HK-2 (cell line): ENCODE data around the gene ETV6.

Source experiments
- DNase-seq: peaks from one replicate; pipeline ENCODE4 v3.0.0-alpha.2; 2018; ENCODE audit not compliant: unreplicated experiment

The ETV6 gene

DNA sequence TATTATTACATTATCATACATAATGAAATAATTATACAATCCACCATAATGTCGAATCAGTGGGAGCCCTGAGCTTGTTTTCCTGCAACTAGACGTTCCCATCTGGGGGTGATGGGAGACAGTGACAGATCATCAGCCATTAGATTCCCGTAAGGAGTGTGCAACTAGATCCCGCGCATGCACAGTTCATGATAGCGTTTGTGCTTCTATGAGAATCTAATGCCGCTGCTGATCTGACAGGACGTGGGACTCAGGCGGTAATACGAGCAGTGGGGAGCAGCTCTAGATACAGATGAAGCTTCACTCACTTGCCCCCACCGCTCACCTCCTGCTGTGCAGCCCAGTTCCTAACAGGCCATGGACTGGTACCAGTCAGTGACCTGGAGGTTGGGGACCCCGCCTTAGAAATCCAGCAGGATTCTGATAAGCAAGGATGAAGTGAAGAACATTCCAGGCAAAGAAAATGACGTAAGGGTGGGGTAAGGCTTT is 204.6 kb downstream of the ETV6 start:
- DNase-seq, result no peak

DNA sequence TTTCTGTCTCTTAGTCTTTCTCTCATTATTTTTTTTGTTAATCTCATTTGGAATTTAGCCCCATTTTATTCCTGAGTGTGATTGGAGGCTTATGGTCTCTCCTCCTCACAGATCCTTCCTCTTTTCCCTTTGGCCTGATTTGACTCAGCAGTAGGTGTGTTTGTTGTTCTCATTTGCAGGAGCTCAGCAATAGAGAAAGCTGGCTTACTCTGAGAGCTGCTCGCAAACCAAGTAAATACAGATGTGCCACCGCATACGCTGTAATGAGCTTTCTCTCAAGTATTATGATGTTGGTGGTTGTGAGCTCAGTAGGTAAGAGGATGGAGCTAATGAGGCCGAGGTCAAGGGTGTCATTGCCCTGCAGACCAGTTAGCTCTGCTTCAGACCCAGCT is 206.5 kb downstream of the ETV6 start:
- no peak for DNase-seq

DNA sequence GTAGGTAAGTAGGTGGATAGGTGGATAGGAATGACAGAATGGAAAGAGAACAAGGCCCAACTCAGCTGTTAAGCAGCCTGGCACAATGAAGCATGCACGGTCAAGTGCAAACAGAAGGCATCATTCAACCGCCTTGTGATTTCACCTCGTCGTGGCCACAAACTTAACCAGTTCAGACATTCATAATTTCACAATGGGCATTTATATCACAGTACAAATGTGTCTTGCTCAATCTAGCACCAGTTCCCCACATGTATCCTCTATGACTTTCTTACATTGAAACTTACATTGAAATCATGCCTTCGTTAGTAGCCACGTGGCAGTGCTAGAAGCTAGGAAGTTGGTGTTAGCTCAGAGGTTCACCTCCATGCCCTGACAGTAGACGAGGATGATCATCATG is 207.5 kb downstream of the ETV6 start:
- DNase-seq, result no peak

DNA sequence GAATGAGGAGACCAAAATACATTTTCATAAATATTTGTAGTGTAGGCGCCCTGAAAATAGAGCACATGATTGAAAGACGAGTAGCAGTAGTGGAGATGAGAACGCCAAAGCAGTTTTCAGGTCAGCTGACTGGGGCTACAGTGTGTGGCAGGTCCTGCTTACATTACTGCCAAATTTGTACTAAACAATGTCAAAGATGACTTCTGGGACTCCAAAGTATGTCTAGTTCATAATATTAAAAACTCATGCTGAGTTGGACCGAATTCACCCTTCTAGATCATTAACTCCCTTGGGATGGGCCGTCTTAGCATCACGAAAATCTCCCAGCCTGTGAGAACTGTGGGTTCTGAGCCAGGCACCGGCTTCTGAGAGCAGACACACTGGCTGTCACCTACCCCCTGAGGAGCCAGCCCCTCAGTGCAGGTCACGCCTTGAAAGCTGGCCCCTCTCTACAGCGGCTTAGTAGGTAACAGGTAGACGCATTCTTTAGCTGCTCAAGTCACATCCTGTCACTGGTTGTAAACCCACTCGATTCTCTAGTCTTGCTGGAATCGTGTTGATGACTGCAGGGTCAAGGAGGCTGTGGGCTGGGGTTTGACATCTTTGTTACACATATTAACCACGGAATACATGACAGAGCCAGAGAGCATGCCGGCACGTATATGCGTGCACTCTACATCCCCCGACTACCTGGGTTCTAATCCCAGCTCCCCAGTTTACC is 210.4 kb downstream of the ETV6 start:
- no peak for DNase-seq

DNA sequence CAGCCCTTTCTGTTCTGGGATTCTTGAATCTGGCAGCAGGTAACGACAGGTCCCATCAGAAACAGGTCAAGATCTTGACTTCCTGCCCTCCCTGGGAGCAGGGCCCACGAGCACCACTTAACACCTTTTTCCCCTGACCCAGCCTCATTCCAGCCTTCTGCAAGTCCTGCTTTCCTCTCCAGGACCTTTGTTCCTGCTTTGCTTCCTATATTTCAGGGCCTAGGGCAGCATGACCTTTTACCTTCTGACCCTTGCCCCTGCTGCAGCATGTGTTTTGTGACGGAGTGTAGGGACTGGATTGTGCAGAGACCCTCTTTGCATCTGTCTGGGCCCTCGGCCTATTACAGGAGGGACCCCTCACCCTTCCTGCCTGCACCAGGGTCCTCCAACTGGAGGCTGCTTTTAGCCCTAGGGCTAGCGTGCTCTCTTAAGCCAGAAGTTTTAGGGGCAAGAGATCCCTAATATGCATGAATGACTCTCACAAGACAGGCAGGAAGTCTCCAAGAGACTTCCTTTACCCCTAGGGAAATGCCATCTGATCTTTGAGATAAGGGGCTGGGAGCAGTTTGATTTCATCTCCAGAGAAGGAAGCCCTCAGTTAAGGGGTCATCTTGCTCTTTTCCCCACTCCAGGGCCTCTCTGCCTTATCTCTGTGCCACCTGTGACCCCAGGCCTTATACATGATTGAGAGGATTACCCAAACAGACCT is 211.8 kb downstream of the ETV6 start:
- DNase-seq, result no peak

DNA sequence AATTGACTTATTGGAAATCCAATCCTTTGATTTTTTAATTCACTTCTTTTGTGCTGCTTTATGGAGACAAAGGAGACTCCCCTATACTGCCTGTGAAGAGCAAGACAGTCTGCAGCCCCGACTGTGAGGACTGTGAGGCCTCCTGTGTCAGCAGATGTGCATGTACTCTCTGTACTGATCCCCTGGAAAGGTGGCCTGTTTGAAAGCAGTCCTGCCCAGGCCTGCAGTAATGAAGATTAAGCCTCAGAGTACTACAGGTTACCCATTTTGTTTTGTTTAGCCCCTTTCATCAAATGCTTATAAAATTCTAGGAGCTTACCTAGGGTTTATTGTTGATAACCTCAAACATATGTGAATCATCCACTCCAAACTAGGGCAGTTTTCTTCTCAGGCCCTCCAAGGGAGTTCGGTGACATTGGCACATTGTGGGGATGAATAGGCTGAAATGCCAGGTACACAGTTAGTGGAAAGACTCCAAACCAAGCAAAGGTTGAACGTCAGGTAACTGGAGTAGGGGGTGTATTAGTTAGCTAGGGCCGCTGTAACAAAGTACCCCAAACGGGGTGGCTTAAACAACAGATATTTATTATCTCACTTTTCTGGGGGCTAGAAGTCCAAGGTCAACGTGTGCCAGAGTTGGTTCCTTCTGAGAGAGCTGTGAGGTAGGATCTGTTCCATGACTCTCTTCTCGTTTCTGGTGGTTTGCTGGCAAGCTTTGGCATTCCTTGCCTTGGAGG is 212.6 kb downstream of the ETV6 start:
- DNase-seq, result no peak

DNA sequence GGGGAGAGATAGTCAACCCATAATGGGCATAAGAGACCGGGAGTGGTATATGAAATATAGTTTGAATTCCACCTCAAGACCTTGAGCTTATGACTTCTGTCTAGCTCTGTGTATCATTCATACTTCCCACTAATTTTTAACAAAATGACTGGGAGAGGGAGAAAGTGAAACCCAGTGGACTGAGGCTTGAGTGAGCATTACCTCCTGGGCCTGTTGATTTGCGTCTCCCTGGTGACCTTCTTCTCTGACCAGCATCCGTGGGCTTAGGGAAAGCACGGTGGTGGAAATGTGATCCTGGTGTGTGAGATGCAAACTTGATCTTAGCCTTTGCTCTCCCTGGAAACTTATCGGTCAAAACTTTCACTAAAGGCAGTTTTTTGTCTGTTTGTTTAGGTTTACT is 213.3 kb downstream of the ETV6 start:
- peak; percentile 37 for DNase-seq

DNA sequence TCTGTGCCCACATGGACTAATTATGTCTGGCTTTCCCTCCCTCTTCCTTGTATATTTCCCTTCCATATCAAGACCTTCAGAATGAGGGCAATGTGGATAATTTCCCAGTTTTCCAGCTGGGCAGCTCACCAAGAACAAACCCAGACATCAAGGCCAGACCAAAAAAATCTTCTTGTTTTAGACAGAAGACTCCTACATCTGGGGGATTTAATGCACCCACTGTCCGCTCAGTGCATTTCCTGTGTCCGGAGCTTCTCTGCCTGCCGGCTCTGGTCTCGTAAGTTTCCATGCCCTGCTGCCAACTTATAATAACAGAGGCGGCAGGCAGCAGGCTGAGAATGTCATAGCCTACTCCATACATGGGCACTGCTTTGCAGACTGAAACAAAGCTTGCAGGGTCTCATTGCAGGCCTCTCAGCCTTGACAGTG is 214.0 kb downstream of the ETV6 start:
- DNase-seq, result no peak

DNA sequence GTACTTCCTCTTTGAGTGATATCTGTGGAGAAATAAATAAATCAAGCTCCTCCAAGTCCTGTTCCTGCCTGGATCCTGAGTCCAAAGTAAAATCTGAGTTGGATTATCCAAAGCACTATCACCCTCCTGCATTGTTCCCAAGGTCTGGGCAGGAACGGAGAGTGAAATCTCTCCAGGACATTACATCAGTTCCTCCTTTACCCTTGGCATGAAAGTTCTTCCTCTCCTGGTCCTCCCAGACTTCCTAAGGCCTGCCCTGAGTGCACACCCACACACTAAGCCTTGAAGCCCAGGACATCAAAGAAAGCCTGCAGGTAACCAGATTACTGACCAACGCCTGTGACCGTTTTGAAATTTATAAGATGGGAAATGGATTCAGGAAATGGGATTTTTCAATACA is 214.5 kb downstream of the ETV6 start:
- no peak for DNase-seq

DNA sequence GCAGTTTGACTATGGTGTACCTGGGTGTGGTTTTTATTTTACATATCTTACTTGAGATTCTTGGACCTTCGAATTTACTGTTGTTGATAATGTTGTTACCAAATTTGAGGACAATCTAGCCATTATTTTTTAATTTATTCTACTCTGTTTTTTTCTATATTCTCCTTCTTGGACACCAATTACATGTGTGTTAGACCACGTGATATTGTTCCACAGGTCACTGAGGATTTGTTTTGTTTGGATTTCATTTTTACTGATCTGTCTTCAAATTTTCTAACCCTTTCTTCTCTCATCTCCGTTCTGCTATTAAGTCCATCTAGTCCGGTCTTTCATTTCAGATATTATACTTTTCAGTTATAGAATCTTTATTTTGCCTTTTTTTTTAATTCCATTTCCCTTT is 216.3 kb downstream of the ETV6 start:
- no peak for DNase-seq

DNA sequence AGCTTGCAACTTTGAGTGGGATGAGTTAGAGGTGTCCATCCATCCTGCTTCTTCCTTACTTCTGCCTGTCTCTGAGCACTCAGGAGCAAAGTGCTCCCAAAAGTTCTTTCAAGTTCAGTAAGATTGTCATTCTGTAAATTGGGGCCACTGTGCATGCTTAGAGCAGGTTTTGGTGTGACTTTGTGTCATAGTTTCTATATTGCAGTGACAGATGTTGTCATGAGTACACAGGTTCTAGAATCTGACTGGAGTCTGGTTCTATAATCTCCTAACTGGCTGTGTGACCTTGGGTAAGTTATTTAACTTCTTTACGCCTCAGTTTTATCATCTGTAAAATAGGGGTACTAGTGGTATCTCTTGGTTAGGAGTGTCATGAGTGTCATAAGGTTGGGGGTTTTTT is 218.6 kb downstream of the ETV6 start:
- no peak for DNase-seq

DNA sequence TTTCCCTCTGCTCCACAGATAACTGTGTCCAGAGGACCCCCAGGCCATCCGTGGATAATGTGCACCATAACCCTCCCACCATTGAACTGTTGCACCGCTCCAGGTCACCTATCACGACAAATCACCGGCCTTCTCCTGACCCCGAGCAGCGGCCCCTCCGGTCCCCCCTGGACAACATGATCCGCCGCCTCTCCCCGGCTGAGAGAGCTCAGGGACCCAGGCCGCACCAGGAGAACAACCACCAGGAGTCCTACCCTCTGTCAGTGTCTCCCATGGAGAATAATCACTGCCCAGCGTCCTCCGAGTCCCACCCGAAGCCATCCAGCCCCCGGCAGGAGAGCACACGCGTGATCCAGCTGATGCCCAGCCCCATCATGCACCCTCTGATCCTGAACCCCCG is 219.9 kb downstream of the ETV6 start:
- DNase-seq, result no peak

DNA sequence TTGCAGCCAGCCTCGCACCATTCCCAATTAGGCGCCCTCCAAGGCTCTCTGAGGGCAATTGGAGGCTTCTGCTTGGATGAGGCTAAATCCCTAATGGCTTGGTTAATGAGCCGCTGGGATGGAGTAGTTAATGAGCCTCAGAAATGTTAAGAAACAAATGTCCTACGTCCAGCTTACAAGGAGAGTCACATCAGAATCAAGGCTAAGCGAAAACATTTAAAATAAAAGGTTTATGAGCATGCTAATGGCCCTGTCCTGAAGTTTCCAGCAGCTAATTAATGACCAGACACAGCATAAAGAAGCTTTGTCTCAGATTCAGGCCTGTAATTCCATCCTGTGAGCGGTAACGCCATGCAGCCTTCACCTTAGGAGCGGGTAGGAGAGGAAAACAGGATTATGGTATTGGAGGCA is 220.6 kb downstream of the ETV6 start:
- DNase-seq, result no peak

DNA sequence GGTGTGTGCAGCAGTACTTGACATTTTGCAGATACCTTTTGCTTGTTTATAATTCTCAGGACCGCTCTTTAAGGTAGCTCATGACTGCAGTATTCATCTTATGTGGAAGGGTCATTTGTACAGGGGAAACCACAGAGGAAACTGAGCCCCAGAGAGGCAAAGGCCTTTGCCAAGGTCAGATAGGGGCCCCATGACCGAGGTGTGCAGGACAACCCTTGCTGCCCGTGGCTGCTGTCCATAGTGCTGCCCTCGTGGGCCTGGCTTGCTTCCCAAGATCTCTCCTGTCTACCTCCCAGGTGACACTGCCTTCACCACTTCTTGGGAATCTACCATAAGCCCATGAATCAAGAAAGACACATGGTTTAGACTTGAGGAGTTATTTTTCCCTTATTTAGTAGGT is 222.6 kb downstream of the ETV6 start:
- no peak for DNase-seq

DNA sequence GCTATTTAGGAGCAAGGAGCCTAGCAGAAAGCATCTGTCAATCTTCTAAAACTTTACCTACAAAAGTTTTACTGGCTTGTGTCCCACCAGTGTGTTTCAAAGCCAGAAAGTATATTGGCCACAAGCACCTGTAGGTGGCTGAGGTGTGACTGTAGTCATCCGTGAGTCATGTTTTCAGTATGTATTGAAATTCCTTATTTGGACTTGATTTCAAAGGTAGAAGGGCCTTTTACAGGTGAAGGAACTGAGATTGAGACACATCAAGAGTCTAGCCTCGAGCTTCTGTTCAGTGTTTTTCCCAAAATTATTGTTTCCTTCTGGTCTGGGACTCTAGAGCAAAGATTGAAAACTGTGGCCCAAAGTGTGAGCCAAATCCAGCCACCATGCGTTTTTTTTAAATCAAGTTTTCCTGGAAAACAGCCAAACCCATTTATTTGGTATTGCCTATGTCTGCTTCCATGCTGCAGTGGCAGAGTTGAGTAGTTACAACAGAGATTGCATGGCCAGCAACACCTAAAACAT is 226.0 kb downstream of the ETV6 start:
- DNase-seq, result no peak

DNA sequence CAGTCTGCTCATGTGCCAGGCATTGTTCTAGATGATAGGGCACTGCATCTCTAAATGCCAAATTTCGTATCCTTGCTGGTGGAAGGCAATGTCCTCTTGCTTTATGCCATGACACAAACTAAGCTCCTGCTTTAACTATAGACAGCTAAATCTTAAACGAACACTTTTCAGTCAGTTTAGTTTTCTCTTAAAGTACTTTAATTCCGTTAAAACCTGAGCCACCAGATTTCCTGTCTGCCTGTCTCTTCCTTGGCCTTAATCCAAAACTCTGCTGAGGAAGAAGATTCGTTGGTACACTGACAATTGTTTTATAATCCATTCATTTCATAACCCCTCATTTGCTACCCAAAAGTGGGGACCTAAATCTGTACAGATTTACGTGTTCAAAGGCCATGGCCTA is 226.8 kb downstream of the ETV6 start:
- no peak for DNase-seq

DNA sequence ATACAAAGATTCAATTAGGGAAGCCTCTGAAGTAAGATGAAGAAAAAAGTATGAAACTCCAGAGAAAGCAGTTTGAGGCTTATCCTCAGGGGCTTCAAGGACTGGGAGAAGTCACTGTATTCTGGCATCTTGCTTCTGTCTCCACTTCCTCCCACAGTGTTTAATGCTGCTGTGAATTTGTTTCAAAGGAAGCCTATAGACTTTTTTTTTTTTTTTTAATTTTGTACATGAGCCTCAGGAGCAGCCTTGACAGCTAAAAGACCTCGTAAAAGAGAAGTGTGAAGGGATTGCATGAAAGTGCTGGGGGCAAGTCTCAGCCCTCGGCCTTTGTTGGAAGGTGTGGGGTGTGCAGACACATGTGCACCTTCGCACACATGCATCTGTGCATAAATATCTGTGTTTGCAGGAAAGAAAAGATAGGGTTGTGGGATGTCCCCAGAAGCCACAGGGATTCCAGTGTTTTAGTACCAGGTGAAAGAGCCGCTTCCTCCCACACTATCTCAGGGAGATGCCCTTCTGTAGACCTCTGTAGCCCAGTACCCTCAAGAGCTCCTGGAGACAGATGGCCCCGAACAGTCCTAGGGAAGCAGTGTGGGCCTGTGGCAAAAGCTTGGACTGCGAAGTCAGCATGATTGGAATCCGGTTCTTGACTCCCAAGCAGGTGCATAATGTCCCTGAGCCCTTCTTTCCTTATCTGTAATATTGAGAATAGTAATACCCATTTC is 227.8 kb downstream of the ETV6 start:
- no peak for DNase-seq

DNA sequence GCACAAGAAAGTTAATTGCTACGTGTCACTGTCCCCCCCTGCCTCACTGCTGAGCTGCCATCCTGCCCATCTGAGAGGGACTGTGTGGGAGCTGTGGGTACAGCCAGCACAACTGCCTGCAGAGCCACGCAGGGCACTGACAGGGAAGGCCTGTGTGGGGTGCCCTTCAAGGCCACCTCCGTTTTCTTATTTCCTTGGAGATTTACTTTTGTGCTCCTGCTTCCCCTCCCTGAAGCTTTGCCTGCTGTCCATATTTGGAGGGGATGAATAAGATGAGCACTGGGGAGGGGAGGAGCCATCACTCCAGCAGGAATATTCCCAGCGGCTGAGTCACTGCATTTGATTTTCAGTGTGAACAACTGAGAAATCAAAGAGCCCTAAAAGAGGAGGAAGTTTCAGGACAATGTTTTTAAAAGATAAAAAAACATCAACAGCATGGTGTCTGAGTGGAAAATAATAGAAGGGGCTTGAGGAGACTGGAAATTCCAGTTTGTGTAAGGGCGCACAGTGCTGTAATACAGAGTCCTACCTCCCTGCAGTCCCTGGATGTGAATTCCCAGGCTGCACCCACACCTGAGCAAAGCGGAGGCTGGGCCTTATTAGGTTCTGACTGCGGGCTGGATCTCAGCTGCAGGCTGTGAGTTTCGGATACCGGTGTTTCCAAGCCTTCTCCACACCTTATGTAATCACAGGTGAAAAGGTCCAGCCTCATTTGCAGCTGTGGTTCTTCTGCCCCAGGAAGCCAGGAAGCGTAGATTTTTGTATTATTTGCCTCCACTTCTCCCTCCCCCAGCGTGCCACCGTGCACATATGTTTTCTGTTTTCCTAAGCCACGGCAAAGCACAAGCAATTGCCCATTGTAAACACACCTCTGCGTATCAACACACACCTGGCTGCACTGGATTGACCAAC is 228.7 kb downstream of the ETV6 start:
- peak; percentile 53 for DNase-seq

DNA sequence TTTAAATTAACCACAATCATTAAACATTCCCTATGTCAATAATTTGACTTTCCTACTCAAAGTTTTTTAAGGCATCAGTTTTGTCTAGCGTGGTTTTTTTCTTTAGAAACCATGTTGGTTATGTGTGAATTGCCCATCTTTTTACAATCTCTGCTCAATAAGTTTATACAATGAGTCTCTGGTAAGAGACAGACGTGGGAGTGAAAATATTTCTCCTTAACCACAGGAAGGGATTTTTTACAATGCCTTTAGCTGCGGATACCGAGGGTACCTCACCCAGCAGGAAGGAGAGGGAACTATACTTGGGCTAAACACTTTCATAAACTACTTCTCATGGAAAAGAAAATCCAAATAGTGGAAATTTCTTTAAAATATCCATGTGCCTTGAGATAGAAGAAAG is 229.8 kb downstream of the ETV6 start:
- no peak for DNase-seq

DNA sequence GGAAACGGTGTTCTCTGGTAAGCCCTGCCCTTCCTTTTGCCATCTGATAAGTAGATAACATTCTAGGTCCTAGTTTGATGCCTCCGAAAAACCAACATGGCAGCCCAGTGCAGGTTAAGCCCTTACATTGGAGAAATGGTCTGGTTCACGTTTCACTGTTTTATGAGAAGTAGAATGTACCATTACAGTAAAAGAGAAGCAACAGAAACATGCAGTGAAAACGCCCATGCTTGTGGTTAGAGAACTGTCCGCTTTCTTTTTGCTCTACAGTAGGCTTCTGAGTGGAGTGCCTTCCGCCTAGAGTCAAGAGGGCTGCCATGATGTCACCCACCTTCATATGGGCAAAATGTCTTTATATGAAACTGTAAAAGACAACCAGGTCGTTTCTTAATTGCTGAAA is 230.9 kb downstream of the ETV6 start:
- no peak for DNase-seq

DNA sequence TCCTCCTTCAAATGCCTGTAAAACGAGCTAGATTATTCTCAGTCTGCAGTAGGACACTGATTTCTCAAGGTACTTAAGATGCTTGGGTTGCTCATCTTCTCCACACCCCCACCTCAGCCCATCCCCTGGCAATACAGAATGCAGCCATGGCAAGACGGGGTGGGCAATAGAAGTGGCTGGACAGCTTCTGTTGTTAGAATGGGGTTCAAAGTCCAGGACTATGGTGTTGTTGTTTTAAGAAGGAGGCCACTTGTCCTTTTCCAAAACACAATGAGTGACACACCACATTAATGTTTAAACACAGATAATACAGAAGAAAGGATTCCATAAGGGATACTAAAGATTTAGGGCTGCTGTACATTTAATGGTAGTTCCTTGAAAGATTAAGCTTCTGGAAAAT is 232.4 kb downstream of the ETV6 start:
- no peak for DNase-seq
